ENCODE results near the gene MPP3. TPM values are rescaled to one million over a fixed set of nuclear protein-coding genes. Genes with fewer than 3 reads are reported as not detected.

The MPP3 gene
- total RNA-seq, 1 experiment from 2014 or later = 19.5 TPM

DNA sequence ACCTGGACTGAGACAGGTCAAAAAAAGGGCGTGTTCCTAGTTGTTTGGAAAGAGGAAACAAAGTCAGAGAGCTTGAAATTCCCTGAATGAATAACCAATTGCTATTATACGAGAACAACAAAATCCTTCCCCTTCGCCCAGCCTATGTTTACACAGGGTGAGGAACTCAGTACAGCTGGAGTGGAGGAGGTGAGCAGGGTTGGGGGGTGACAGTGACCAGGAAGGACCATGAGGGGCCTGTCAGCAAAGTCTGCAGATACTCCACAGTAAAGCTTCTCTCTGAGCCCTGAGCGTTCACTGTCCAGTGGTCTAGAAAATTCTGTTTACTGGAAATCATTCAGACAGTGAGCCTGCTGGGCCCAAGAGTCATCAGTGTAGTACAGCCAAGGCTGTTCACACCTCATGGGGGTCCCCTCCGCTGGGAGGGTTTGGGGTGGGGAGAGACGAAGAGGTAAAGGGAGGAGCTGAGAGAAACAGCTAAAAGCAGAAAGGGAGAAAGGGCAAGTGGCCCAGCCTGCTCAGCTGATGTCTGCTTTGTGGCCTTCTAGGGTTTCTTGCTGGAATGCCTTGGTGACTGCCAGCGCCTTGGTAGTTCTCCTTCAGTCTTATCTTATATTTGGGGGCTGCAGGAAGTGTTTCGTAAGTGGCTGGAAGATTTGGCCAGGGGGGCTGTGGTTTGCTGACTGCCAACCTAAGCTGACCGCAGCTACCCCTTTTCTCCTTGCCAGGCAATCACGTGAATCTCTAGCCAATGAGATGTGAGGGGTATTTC, 59.9 kb downstream of the MPP3 start:
- Histone ChIP-seq H3K9me2 (ENCODE audit: insufficient read depth) (no peaks in the 10 kb centered on the region), H3K4me3 (replicated peaks in 1 of 2; ENCODE audit: low read depth in 1 of 2, low read length in 2 of 2) (no peak overlapping the region), H3K79me2 (ENCODE audit: insufficient read depth, low read length) (peaks cover 30% of the 10 kb centered on the region), H3K4me2 (ENCODE audit: low read length) (no peak overlapping the region), H3K27ac (ENCODE audit: low read depth, low read length) (no peak overlapping the region), H3K9me3 (ENCODE audit: control insufficient read depth in 1 of 2, insufficient read depth in 1 of 2, low read depth in 1 of 2, low read length in 2 of 2) (no peaks in the 10 kb centered on the region), H3K27me3 (ENCODE audit: insufficient read depth, low read length) (no peaks in the 10 kb centered on the region), H3K9ac (ENCODE audit: low read length) (no peak overlapping the region), H3K36me3 (ENCODE audit: control insufficient read depth in 1 of 2, insufficient read depth in 2 of 2, low read length in 2 of 2) (peaks cover 23 to 49% of the 10 kb centered on the region in 2 experiments), H3K4me1 (ENCODE audit: control insufficient read depth in 1 of 2, insufficient read depth in 2 of 2, low read length in 2 of 2) (peaks cover 3 to 4% of the 10 kb centered on the region in 2 experiments; a peak in 3 of 4 replicates), H4K20me1 (ENCODE audit: insufficient read depth) (no peaks in the 10 kb centered on the region), H2AFZ (ENCODE audit: low read depth, low read length, poor library complexity, severe bottlenecking) (no peak overlapping the region)
- RAD21 ChIA-PET (ENCODE audit: low non-redundant PET in 1 of 2, low total read pairs in 2 of 2, uncharacterized antibody in 2 of 2, unreplicated experiment in 2 of 2) = no interaction called here
- POLR2A ChIA-PET = no interaction called here
- ATAC-seq (no peak), DNase-seq (ENCODE audit: low read depth, low spot score) (no peak)
- TF ChIP-seq, protein P1, sequence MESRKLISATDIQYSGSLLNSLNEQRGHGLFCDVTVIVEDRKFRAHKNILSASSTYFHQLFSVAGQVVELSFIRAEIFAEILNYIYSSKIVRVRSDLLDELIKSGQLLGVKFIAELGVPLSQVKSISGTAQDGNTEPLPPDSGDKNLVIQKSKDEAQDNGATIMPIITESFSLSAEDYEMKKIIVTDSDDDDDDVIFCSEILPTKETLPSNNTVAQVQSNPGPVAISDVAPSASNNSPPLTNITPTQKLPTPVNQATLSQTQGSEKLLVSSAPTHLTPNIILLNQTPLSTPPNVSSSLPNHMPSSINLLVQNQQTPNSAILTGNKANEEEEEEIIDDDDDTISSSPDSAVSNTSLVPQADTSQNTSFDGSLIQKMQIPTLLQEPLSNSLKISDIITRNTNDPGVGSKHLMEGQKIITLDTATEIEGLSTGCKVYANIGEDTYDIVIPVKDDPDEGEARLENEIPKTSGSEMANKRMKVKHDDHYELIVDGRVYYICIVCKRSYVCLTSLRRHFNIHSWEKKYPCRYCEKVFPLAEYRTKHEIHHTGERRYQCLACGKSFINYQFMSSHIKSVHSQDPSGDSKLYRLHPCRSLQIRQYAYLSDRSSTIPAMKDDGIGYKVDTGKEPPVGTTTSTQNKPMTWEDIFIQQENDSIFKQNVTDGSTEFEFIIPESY (IDR thresholded peaks at IDR 0.05; ENCODE audit: extremely low read depth, insufficient replicate concordance, low read length) = no peak
- no peak for TF ChIP-seq JUND (IDR thresholded peaks at IDR 0.05)
- CTCF ChIA-PET = no interaction called here
- no TSS peak for BruUV-seq (replicated peaks)
- intact Hi-C loops (cut with micrococcal nuclease) = no loop called here

DNA sequence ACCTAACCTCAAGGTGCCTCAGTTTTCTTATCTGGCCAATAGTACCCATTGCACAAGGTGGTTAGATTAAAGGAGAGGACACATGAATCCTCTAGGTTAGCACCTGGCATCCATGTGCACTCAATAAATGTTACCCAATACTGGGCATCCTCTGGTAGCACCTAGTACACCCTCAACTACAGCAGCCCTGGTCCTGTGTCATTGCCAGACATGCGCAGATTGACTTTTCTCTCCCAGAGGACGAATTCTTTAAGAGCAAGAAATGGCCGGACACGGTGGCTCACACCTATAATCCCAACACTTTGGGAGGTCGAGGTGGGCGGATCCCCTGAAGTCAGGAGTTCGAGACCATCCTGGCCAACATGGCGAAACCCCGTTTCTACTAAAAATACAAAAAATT, 61.5 kb downstream of the MPP3 start:
- Histone ChIP-seq H3K4me3 (replicated peaks in 1 of 2; ENCODE audit: low read depth in 1 of 2, low read length in 2 of 2) (no peak overlapping the region), H3K9ac (ENCODE audit: low read length) (no peak overlapping the region), H3K36me3 (ENCODE audit: control insufficient read depth in 1 of 2, insufficient read depth in 2 of 2, low read length in 2 of 2) (peaks cover 23 to 50% of the 10 kb centered on the region in 2 experiments), H2AFZ (ENCODE audit: low read depth, low read length, poor library complexity, severe bottlenecking) (no peak overlapping the region), H3K79me2 (ENCODE audit: insufficient read depth, low read length) (peaks cover 18% of the 10 kb centered on the region), H3K27me3 (ENCODE audit: insufficient read depth, low read length) (no peaks in the 10 kb centered on the region), H3K9me2 (ENCODE audit: insufficient read depth) (no peaks in the 10 kb centered on the region), H3K4me1 (ENCODE audit: control insufficient read depth in 1 of 2, insufficient read depth in 2 of 2, low read length in 2 of 2) (no peaks in the 10 kb centered on the region), H3K9me3 (ENCODE audit: control insufficient read depth in 1 of 2, insufficient read depth in 1 of 2, low read depth in 1 of 2, low read length in 2 of 2) (no peaks in the 10 kb centered on the region), H4K20me1 (ENCODE audit: insufficient read depth) (no peaks in the 10 kb centered on the region), H3K4me2 (ENCODE audit: low read length) (no peak overlapping the region), H3K27ac (ENCODE audit: low read depth, low read length) (no peak overlapping the region)
- no peak for TF ChIP-seq SP1 (IDR thresholded peaks at IDR 0.05; ENCODE audit: low read depth)
- TF ChIP-seq, protein P2, sequence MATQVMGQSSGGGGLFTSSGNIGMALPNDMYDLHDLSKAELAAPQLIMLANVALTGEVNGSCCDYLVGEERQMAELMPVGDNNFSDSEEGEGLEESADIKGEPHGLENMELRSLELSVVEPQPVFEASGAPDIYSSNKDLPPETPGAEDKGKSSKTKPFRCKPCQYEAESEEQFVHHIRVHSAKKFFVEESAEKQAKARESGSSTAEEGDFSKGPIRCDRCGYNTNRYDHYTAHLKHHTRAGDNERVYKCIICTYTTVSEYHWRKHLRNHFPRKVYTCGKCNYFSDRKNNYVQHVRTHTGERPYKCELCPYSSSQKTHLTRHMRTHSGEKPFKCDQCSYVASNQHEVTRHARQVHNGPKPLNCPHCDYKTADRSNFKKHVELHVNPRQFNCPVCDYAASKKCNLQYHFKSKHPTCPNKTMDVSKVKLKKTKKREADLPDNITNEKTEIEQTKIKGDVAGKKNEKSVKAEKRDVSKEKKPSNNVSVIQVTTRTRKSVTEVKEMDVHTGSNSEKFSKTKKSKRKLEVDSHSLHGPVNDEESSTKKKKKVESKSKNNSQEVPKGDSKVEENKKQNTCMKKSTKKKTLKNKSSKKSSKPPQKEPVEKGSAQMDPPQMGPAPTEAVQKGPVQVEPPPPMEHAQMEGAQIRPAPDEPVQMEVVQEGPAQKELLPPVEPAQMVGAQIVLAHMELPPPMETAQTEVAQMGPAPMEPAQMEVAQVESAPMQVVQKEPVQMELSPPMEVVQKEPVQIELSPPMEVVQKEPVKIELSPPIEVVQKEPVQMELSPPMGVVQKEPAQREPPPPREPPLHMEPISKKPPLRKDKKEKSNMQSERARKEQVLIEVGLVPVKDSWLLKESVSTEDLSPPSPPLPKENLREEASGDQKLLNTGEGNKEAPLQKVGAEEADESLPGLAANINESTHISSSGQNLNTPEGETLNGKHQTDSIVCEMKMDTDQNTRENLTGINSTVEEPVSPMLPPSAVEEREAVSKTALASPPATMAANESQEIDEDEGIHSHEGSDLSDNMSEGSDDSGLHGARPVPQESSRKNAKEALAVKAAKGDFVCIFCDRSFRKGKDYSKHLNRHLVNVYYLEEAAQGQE (IDR thresholded peaks at IDR 0.05; ENCODE audit: low read depth) = no peak
- POLR2A ChIA-PET = no interaction called here
- CTCF ChIA-PET = no interaction called here
- BruUV-seq (replicated peaks) = no TSS peak
- intact Hi-C loops (cut with micrococcal nuclease) = no loop called here
- ATAC-seq = no peak
- RAD21 ChIA-PET (ENCODE audit: low non-redundant PET in 1 of 2, low total read pairs in 2 of 2, uncharacterized antibody in 2 of 2, unreplicated experiment in 2 of 2) = no interaction called here
- no peak for DNase-seq (ENCODE audit: low read depth, low spot score)
